HG02642 (cell line): ENCODE data around the gene EPOP.
"Not testable (repeated sequence)": the region's sequence is repeated elsewhere in the genome, so short reads cannot be mapped to it uniquely, and the experiment has no call there.

Experiments
- ATAC-seq: cut with Tn5 transposase; IDR thresholded peaks from one replicate; pipeline ENCODE4 v1.9.1; 2021; ENCODE audit warnings: mild to moderate bottlenecking; ENCODE audit not compliant: unreplicated experiment, poor library complexity

Gene EPOP

DNA sequence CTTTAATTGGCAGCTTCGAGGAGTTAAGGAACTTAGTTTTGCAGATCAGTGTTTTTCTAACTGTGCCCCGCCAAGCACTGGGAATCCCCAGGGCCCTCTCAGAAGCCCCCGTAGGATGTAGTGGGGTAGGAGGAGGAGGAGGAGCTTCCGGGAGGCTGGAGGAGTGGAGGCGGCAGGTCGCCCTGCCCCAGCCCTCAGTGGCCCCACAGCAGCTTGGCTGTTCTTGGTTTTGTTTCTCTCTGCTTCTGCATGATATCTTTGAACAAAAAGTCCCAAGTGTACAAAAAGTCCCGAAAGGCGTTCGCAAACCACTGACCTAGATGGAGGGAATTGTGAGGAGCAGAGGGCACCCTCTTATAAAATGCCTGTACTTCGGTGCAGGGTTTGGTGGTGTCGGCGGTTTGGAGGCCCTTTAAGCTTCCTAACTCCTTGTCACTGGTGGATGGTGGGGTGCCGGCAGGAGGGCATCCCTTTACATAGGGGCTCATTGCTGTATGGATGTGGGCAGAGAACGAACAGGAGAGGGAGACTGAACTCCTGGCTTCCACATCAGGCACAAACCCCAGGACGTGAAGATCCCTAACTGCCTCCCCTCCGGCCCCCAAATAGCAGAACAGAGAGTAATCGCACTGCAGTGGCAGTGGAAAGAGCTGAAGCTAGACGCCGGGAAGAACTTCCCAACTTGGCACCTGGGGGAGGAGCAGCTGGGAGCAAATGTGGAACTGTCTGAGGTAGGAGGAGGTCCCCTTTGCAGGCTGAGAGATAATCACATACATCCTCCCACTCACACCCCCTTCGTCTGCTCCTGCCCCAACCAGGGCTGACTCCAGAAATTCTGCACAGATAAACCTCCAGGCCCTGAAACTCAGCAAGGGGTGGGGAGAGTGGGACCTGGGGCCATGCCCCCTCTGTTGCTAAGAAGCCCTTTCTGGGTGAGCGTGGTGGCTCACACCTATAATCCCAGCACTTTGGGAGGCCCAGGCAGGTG, 20.1 kb downstream of the EPOP start:
- no peak for ATAC-seq

DNA sequence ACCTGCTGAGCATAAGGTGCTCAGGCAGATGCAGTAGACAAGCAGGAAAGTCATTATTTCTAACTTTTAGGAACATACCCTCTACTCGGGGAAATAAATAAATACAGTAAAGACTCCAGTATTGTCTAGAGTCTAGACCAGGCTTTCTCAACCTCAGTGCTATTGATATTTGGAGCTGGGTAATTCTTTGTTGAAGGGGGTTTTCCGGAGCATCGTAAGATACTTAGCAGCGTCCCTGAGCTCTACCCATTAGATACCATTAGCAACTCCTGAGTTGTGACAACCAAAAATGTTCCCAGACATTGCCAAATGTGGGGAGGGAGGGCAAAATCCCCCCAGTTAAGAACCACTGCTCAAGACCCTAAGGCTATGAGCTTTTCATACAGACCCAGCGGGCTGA, 21.1 kb downstream of the EPOP start:
- no peak for ATAC-seq

DNA sequence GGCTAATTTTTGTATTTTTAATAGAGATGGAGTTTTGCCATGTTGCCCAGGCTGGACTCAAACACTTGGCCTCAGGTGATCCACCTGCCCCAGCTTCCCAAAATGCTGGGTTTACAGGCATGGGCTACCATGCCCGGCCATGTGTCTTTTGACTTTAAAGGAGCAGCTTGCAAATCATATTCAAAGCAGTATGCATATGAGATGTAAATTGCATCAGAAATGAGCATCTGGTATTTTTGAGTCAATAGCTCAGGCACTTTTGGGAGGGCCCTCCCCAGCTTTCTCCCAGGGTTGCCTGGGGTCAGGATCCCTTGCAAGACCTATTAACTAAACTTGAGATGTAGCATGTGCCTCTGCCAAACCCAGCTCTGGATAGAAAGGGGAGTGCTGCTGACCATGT, 21.5 kb downstream of the EPOP start:
- ATAC-seq = no peak

DNA sequence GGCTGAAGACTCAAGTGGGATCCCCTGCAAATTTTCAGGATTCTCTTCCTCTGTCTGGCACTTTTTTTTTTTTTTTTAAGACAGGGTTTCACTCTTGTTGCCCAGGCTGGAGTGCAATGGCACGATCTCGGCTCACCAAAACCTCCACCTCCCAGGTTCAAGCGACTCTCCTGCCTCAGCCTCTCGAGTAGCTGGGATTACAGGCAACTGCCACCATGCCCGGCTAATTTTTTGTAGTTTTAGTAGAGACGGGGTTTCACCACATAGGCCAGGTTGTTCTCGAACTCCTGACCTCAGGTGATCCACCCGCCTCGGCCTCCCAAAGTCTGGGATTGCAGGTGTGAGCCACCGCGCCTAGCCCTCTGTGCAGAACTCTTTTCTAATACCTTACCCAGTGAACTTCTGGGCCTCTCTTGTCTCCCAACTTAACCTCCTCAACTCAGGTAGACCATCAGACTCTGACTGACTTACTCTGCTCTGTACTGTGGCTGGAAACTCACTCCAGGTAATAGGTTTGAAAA, 24.0 kb downstream of the EPOP start:
- ATAC-seq = not testable (repeated sequence)

GRCh38 chr17:38637951-38638350, 36.8 kb downstream of the EPOP start:
- ATAC-seq = no peak

DNA sequence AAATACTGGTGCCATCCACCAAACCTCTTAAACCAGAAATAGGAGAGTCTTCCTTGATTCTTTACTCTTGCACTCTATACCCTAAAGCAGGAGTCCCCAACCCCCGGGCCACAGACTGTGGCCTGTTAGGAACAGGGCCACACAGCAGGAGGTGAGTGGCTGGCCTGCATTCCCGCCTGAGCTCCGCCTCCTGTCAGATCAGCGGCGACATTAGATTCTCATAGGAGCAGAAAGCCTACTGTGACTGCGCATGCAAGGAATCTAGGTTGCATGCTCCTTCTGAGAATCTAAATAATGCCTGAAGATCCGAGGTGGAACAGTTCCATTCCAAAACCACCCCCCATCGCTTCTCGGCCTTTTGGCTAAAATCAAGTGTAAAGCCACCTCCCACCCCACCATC, 38.7 kb downstream of the EPOP start:
- no peak for ATAC-seq

- ATAC-seq = no peak
These were observed 42.4 kb downstream of the EPOP start for GRCh38 chr17:38632334-38632733.

GRCh38 chr17:38628441-38628840, 46.3 kb downstream of the EPOP start:
- ATAC-seq = no peak

DNA sequence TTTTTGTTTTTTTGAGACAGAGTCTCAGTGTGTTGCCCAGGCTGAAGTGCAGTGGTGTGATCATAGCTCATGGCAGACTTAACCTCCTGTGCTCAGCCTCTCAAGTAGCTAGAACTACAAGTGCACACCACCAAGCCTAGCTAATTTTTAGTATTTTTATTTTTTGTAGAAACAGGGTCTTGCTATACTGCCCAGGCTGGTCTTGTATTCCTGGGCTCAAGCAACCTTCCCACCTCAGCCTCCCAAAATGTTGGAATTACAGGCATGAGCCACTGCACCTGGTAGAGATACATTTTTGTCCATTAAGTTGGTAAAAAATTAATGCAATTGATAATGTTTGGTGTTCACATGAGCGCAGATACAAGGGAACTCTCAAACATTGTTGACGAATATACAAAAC, 46.8 kb downstream of the EPOP start:
- no peak for ATAC-seq

DNA sequence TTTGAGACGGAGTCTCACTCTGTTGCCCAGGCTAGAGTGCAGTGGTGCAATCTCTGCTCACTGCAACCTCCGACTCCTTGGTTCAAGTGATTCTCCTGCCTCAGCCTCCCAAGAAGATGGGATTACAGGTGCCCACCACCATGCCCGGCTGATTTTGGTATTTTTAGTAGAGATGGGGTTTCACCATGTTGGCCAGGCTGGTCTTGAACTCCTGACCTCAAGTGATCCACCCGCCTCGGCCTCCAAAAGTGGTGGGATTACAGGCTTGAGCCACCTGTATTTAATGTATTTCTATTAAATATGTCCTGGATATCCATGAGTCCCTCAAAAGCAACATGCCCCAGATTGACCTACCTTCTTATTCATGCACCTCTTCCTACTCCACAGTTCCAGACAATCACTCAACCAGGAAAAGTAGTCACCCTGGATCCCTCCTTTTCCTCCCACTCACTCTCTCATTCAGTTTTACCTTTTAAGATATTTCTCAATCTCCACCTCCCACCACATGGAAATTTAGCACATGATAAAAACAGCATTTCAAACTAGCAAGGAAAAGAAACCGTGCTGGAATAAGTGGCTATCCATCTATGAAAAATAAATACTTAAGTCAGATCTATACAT, 48.0 kb downstream of the EPOP start:
- not testable (repeated sequence) for ATAC-seq

DNA sequence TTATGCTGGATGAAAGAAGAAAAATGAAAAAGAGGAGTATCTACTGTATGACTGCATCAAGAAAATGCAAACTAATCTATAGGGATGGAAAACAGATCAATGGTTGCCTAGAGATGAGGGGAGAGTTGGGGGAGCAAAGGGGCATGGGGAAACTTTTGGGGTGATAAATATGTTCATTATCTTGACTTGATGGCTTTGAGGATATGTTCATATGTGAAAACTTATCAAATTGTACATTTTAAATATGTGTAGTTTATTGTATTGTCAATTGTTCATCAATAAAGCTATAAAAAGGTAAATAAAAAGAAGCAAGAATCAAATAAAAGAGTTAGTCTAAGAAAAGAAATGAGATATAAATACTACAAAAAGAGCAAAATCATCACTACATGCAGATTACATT, 49.3 kb downstream of the EPOP start:
- no peak for ATAC-seq

DNA sequence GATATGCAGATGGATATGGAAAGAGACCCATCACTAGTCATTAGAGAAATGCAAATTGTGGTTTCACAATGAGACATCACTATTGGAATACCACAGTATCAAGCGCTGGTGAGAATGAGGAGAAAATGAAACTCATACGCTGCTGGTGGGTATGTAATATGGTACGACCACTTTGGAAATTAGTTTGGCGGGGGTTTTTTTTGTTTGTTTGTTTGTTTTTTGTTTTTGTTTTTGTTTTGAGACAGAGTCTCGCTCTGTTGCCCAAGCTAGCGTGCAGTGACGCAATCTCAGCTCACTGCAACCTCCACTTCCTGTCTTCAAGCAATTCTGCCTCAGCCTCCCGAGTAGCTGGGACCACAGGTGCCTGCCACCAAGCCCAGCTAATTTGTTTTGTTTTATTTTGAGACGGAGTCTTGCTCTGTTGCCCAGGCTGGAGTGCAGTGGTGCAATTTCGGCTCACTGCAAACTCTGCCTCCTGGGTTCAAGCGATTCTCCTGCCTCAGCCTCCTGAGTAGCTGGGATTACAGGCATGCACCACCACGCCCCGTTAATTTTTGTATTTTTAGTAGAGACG, 49.9 kb downstream of the EPOP start:
- ATAC-seq = peak; percentile 66
